ENCODE measurements around the gene E2F7. TPM values are rescaled to one million over a fixed set of nuclear protein-coding genes. Genes with fewer than 3 reads are reported as not detected.

E2F7 gene
- total and polyA plus RNA-seq, 2 of the 8 experiments (the other 6 are each of a cell fraction or from before 2014, with no cell fraction given) = 8.8 to 18.5 TPM

GRCh38 chr12:77113971-77114370 lies 48.6 kb upstream of the E2F7 start:
- Histone ChIP-seq H4K20me1 (replicated peaks in 1 of 2; ENCODE audit: control insufficient read depth in 1 of 2, insufficient read depth in 2 of 2, low read length in 2 of 2) (no peaks in the 10 kb centered on the region), H3K9ac (replicated peaks in 1 of 4; ENCODE audit: extremely low read depth in 1 of 4, low read depth in 3 of 4, low read length in 3 of 4) (no peak overlapping the region), H3K4me3 (ENCODE audit: extremely low read depth in 1 of 4, insufficient read depth in 2 of 4, low read depth in 3 of 4, low read length in 4 of 4) (no peak overlapping the region), H3K4me2 (ENCODE audit: insufficient read depth in 1 of 2, low read depth in 2 of 2, low read length in 2 of 2) (no peak overlapping the region), H2BK12ac (ENCODE audit: low read depth, low read length) (no peak overlapping the region), H3K36me3 (ENCODE audit: control insufficient read depth in 2 of 4, insufficient read depth in 4 of 4, low read length in 3 of 4) (no peaks in the 10 kb centered on the region), H4K5ac (ENCODE audit: insufficient read length, low read depth, low read length) (no peak overlapping the region), H3K4ac (replicated peaks; ENCODE audit: insufficient read length, low read depth, low read length) (no peak overlapping the region), H3K9me3 (ENCODE audit: insufficient read depth in 2 of 2, low read depth in 1 of 2, low read length in 1 of 2) (no peaks in the 10 kb centered on the region), H4K8ac (ENCODE audit: extremely low read depth, insufficient read depth, low read length) (no peak overlapping the region), H3K18ac (ENCODE audit: extremely low read depth, low read length) (no peak overlapping the region), H2BK15ac (ENCODE audit: low read length) (no peak overlapping the region), H2BK20ac (ENCODE audit: low read length) (no peak overlapping the region), H4K91ac (replicated peaks; ENCODE audit: insufficient read length, low read length) (no peak overlapping the region), H3K79me1 (ENCODE audit: low read depth, low read length) (no peaks in the 10 kb centered on the region), H3K23ac (ENCODE audit: insufficient read length) (no peak overlapping the region), H2AK5ac (ENCODE audit: low read depth, low read length) (no peak overlapping the region), H3K27ac (ENCODE audit: low read depth, low read length) (no peak overlapping the region), H2BK120ac (replicated peaks; ENCODE audit: low read depth, low read length) (no peak overlapping the region), H3K27me3 (replicated peaks in 1 of 4; ENCODE audit: control insufficient read depth in 3 of 4, extremely low read depth in 1 of 4, insufficient read depth in 3 of 4, low read length in 3 of 4) (no peaks in the 10 kb centered on the region), H2BK5ac (ENCODE audit: low read depth, low read length) (no peak overlapping the region), H3K14ac (ENCODE audit: insufficient read length) (no peak overlapping the region), H3K4me1 (replicated peaks in 1 of 4; ENCODE audit: control insufficient read depth in 3 of 4, insufficient read depth in 4 of 4, low read length in 3 of 4) (no peaks in the 10 kb centered on the region), H3K23me2 (ENCODE audit: low read depth, low read length) (no peaks in the 10 kb centered on the region), H3K56ac (replicated peaks; ENCODE audit: insufficient read length, low read depth, low read length) (no peak overlapping the region), H3K79me2 (ENCODE audit: control insufficient read depth in 1 of 2, insufficient read depth in 2 of 2, low read length in 2 of 2) (no peaks in the 10 kb centered on the region), H2AFZ (ENCODE audit: low read length) (no peak overlapping the region; the same call in 1 of the 2 replicates)
- no peak for FAIRE-seq
- no peak for DNase-seq (ENCODE audit: low read depth in 1 of 2, low spot score in 2 of 2)
- ChIA-PET POLR2A (ENCODE audit: partially characterized antibody) (no interaction called here), CTCF (ENCODE audit: partially characterized antibody) (no interaction called here)
- 80% methylated on average over 4 of the region's 4 CpGs; no CpG with 5 or more reads in 1 of the 2 experiments for WGBS, 2 experiments (ENCODE audit: extremely low coverage in 1 of 2, insufficient coverage in 1 of 2, insufficient read length in 1 of 2, insufficient replicate concordance in 2 of 2, low coverage in 1 of 2, low lambda C conversion rate in 2 of 2, missing lambda C conversion rate in 1 of 2)
- TF ChIP-seq SRF (IDR thresholded peaks at IDR 0.05; ENCODE audit: low read depth, low read length) = no peak
- no peak for TF ChIP-seq GTF2F1 (IDR thresholded peaks at IDR 0.05; ENCODE audit: borderline replicate concordance, low read depth, low read length)
- TF ChIP-seq, protein P1, sequence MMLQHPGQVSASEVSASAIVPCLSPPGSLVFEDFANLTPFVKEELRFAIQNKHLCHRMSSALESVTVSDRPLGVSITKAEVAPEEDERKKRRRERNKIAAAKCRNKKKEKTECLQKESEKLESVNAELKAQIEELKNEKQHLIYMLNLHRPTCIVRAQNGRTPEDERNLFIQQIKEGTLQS (IDR thresholded peaks at IDR 0.05; ENCODE audit: insufficient read depth, low read depth, low read length) = no peak
- no peak for TF ChIP-seq SIN3A (conservative IDR thresholded peaks at IDR 0.05 in 1 of 2, IDR thresholded peaks at IDR 0.05 in 1 of 2; ENCODE audit: low read depth in 1 of 2, low read length in 2 of 2)
- peak; percentile 12; the same call in 1 of the 2 replicates for TF ChIP-seq JUND (IDR thresholded peaks at IDR 0.05; ENCODE audit: low read length)
- TF ChIP-seq, protein P2, sequence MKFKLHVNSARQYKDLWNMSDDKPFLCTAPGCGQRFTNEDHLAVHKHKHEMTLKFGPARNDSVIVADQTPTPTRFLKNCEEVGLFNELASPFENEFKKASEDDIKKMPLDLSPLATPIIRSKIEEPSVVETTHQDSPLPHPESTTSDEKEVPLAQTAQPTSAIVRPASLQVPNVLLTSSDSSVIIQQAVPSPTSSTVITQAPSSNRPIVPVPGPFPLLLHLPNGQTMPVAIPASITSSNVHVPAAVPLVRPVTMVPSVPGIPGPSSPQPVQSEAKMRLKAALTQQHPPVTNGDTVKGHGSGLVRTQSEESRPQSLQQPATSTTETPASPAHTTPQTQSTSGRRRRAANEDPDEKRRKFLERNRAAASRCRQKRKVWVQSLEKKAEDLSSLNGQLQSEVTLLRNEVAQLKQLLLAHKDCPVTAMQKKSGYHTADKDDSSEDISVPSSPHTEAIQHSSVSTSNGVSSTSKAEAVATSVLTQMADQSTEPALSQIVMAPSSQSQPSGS (IDR thresholded peaks at IDR 0.05; ENCODE audit: low read length) = no peak
- no peak for TF ChIP-seq TEAD4 (IDR thresholded peaks at IDR 0.05; ENCODE audit: low read depth, low read length)
- no peak for TF ChIP-seq HDAC6 (IDR thresholded peaks at IDR 0.05; ENCODE audit: low read depth, low read length)

All from H1 (cell line).